H1 (cell line): ENCODE results near the gene PCDHGA3. TPM values are rescaled to one million over a fixed set of nuclear protein-coding genes. Genes with fewer than 3 reads are reported as not detected.

Experiments
- CTCF ChIA-PET: fragments of 300-600 bp; sonication (Branson Sonifier 250); formaldehyde crosslinking; loops from one replicate; lab custom pipeline; 2021; ENCODE audit not compliant: partially characterized antibody; lab: Charles Lee
- POLR2A ChIA-PET: fragments of 300-600 bp; sonication (Branson Sonifier 250); formaldehyde crosslinking; loops from one replicate; lab custom pipeline; 2021; ENCODE audit warnings: inconsistent platforms; ENCODE audit not compliant: partially characterized antibody; lab: Charles Lee
- DNase-seq, 2 experiments: peaks; one replicate each; pipeline versions ENCODE4 v3.0.0 to v3.0.0-alpha.2; 2010 to 2022; ENCODE audit warnings: low spot score in 2 of 2, low read depth in 1 of 2, mixed read lengths in 1 of 2
- FAIRE-seq: peaks from 2 replicates; lab custom pipeline; 2011; peaks lifted over from hg19 to GRCh38; lab: Jason Lieb, UNC
- H2AFZ ChIP-seq: 2 replicates; pipeline ENCODE4 v1.8.1; 2012; ENCODE audit warnings: low read length, inconsistent platforms
- H2AK5ac ChIP-seq: 2 replicates; pipeline ENCODE4 v1.6.1; 2013; ENCODE audit warnings: low read depth, low read length
- H2BK120ac ChIP-seq: replicated peaks from 2 replicates; pipeline ENCODE3; 2013; ENCODE audit warnings: low read depth, low read length, inconsistent platforms
- H2BK12ac ChIP-seq: 2 replicates; pipeline ENCODE4 v1.6.1; 2013; ENCODE audit warnings: low read depth, low read length
- H2BK15ac ChIP-seq: 2 replicates; pipeline ENCODE4 v1.6.1; 2013; ENCODE audit warnings: low read length
- H2BK20ac ChIP-seq: 2 replicates; pipeline ENCODE4 v1.6.1; 2013; ENCODE audit warnings: low read length
- H2BK5ac ChIP-seq: 2 replicates; pipeline ENCODE4 v1.6.1; 2013; ENCODE audit warnings: low read depth, low read length
- H3K14ac ChIP-seq: 2 replicates; pipeline ENCODE4 v1.6.1; 2013; ENCODE audit warnings: inconsistent platforms; ENCODE audit not compliant: insufficient read length
- H3K18ac ChIP-seq: 2 replicates; pipeline ENCODE4 v1.6.1; 2013; ENCODE audit warnings: low read length; ENCODE audit errors: extremely low read depth
- H3K23ac ChIP-seq: 2 replicates; pipeline ENCODE4 v1.6.1; 2013; ENCODE audit warnings: inconsistent platforms; ENCODE audit not compliant: insufficient read length
- H3K23me2 ChIP-seq: 2 replicates; pipeline ENCODE4 v1.6.1; 2013; ENCODE audit warnings: low read depth, low read length
- H3K27ac ChIP-seq: 2 replicates; pipeline ENCODE4 v1.6.1; 2011; ENCODE audit warnings: low read depth, low read length, inconsistent platforms
- H3K27me3 ChIP-seq, 4 experiments: replicated peaks in 1 of 4; 1 replicate in 1 of 4; 2 replicates in 3 of 4; pipeline versions ENCODE4 v1.6.1 to v1.8.1; 2011 to 2013; ENCODE audit warnings: low read length in 3 of 4, mild to moderate bottlenecking in 3 of 4, inconsistent platforms in 2 of 4, mixed read lengths in 2 of 4, moderate library complexity in 1 of 4; ENCODE audit not compliant: control insufficient read depth in 3 of 4, insufficient read depth in 3 of 4; ENCODE audit errors: extremely low read depth in 1 of 4
- H3K36me3 ChIP-seq, 4 experiments: 2 replicates each; pipeline versions ENCODE4 v1.6.1 to v1.8.1; 2011 to 2013; ENCODE audit warnings: mild to moderate bottlenecking in 4 of 4, low read length in 3 of 4, moderate library complexity in 2 of 4, control low read depth in 1 of 4, inconsistent platforms in 1 of 4; ENCODE audit not compliant: insufficient read depth in 4 of 4, control insufficient read depth in 2 of 4
- H3K4ac ChIP-seq: replicated peaks from 2 replicates; pipeline ENCODE3; 2013; ENCODE audit warnings: low read length, low read depth, mixed read lengths, inconsistent platforms; ENCODE audit not compliant: insufficient read length
- H3K4me1 ChIP-seq, 4 experiments: replicated peaks in 1 of 4; 1 replicate in 1 of 4; 2 replicates in 3 of 4; pipeline versions ENCODE4 v1.6.1 to v1.8.1; 2011 to 2013; ENCODE audit warnings: low read length in 3 of 4, inconsistent platforms in 2 of 4, mixed read lengths in 1 of 4; ENCODE audit not compliant: insufficient read depth in 4 of 4, control insufficient read depth in 3 of 4
- H3K4me2 ChIP-seq, 2 experiments: 2 replicates each; pipeline versions ENCODE4 v1.6.1 to v1.8.1; 2011 to 2013; ENCODE audit warnings: low read depth in 2 of 2, low read length in 2 of 2, control low read depth in 1 of 2, inconsistent platforms in 1 of 2, mild to moderate bottlenecking in 1 of 2; ENCODE audit not compliant: insufficient read depth in 1 of 2
- H3K4me3 ChIP-seq, 4 experiments: fragments of 200-600, 300-600 bp in 1 of 4; sonication (generic), shearing (Covaris generic), sonication (Bioruptor Twin) in 1 of 4; 2 replicates each; pipeline versions ENCODE4 v1.5.1 to v1.8.1; 2011 to 2016; ENCODE audit warnings: low read length in 4 of 4, low read depth in 3 of 4, control low read depth in 2 of 4, inconsistent platforms in 2 of 4, mild to moderate bottlenecking in 2 of 4, mixed read lengths in 1 of 4, moderate library complexity in 1 of 4; ENCODE audit not compliant: insufficient read depth in 2 of 4; ENCODE audit errors: extremely low read depth in 1 of 4
- H3K56ac ChIP-seq: replicated peaks from 2 replicates; pipeline ENCODE3; 2013; ENCODE audit warnings: low read depth, mild to moderate bottlenecking, mixed read lengths, low read length, inconsistent platforms; ENCODE audit not compliant: insufficient read length
- H3K79me1 ChIP-seq: 2 replicates; pipeline ENCODE4 v1.6.1; 2013; ENCODE audit warnings: low read depth, low read length, control low read depth
- H3K79me2 ChIP-seq, 2 experiments: 2 replicates each; pipeline versions ENCODE4 v1.6.1 to v1.8.1; 2012 to 2013; ENCODE audit warnings: low read length in 2 of 2, mild to moderate bottlenecking in 2 of 2, inconsistent platforms in 1 of 2; ENCODE audit not compliant: insufficient read depth in 2 of 2, control insufficient read depth in 1 of 2
- H3K9ac ChIP-seq, 4 experiments: replicated peaks in 1 of 4; 1 replicate in 1 of 4; 2 replicates in 3 of 4; pipeline versions ENCODE4 v1.6.1 to v1.8.1; 2011 to 2013; ENCODE audit warnings: low read depth in 3 of 4, low read length in 3 of 4, control low read depth in 2 of 4, mild to moderate bottlenecking in 2 of 4, moderate library complexity in 2 of 4, inconsistent platforms in 1 of 4; ENCODE audit errors: extremely low read depth in 1 of 4
- H3K9me3 ChIP-seq, 2 experiments: 2 replicates each; pipeline versions ENCODE4 v1.6.1 to v1.8.1; 2012 to 2013; ENCODE audit warnings: mild to moderate bottlenecking in 2 of 2, moderate library complexity in 2 of 2, control low read depth in 1 of 2, inconsistent platforms in 1 of 2, low read depth in 1 of 2, low read length in 1 of 2, mixed read lengths in 1 of 2; ENCODE audit not compliant: insufficient read depth in 2 of 2
- H4K20me1 ChIP-seq, 2 experiments: replicated peaks in 1 of 2; 2 replicates each; pipeline versions ENCODE3 to v1.8.1; 2011 to 2013; ENCODE audit warnings: inconsistent platforms in 2 of 2, low read length in 2 of 2, mild to moderate bottlenecking in 1 of 2; ENCODE audit not compliant: insufficient read depth in 2 of 2, control insufficient read depth in 1 of 2
- H4K5ac ChIP-seq: 2 replicates; pipeline ENCODE4 v1.6.1; 2013; ENCODE audit warnings: low read length, low read depth, mixed read lengths, inconsistent platforms; ENCODE audit not compliant: insufficient read length
- H4K8ac ChIP-seq: 2 replicates; pipeline ENCODE4 v1.8.0; 2013; ENCODE audit warnings: mild to moderate bottlenecking, moderate library complexity, low read length, inconsistent platforms; ENCODE audit not compliant: insufficient read depth; ENCODE audit errors: extremely low read depth
- H4K91ac ChIP-seq: replicated peaks from 2 replicates; pipeline ENCODE3; 2013; ENCODE audit warnings: low read length, mixed read lengths, inconsistent platforms; ENCODE audit not compliant: insufficient read length
- BCL11A ChIP-seq, 2 experiments: IDR thresholded peaks; one replicate each; pipeline ENCODE4 v1.6.1; 2011; ENCODE audit warnings: low read depth in 2 of 2, low read length in 2 of 2, mild to moderate bottlenecking in 2 of 2
- CHD2 ChIP-seq: IDR thresholded peaks from 2 replicates; pipeline ENCODE4 v1.6.1; 2012; ENCODE audit warnings: low read length, improper control_type of control experiment
- GABPA ChIP-seq: IDR thresholded peaks from 2 replicates; pipeline ENCODE4 v1.6.1; 2011; ENCODE audit warnings: mild to moderate bottlenecking, low read length, moderate library complexity, borderline replicate concordance; ENCODE audit not compliant: insufficient read depth
- GTF2F1 ChIP-seq: IDR thresholded peaks from 2 replicates; pipeline ENCODE4 v1.6.1; 2012; ENCODE audit warnings: low read depth, low read length, improper control_type of control experiment, borderline replicate concordance
- HDAC6 ChIP-seq: IDR thresholded peaks from one replicate; pipeline ENCODE4 v1.7.1; 2012; ENCODE audit warnings: low read depth, mild to moderate bottlenecking, inconsistent platforms, low read length, moderate library complexity
- PHF8 ChIP-seq: fragments of 200-600 bp; sonication (generic); conservative IDR thresholded peaks from 2 replicates; pipeline ENCODE4 v1.7.1; 2012; ENCODE audit warnings: low read depth, mild to moderate bottlenecking, inconsistent platforms, low read length, moderate library complexity
- POLR2A ChIP-seq, 2 experiments: IDR thresholded peaks; 1 replicate in 1 of 2; 2 replicates in 1 of 2; pipeline ENCODE4 v1.6.1; 2011; ENCODE audit warnings: low read depth in 2 of 2, low read length in 2 of 2, mild to moderate bottlenecking in 2 of 2; ENCODE audit errors: control extremely low read depth in 1 of 2
- POU5F1 ChIP-seq: IDR thresholded peaks from 2 replicates; pipeline ENCODE4 v1.6.1; 2011; ENCODE audit warnings: low read depth, mild to moderate bottlenecking, low read length, moderate library complexity
- RAD21 ChIP-seq, 2 experiments: IDR thresholded peaks in 1 of 2; conservative IDR thresholded peaks in 1 of 2; 2 replicates each; pipeline ENCODE4 v1.6.1; 2011; ENCODE audit warnings: low read depth in 2 of 2, low read length in 2 of 2, improper control_type of control experiment in 1 of 2, inconsistent platforms in 1 of 2, mild to moderate bottlenecking in 1 of 2, moderate library complexity in 1 of 2
- RXRA ChIP-seq: IDR thresholded peaks from 2 replicates; pipeline ENCODE4 v1.6.1; 2011; ENCODE audit warnings: low read depth, mild to moderate bottlenecking, low read length, moderate library complexity; ENCODE audit not compliant: insufficient read depth
- SIN3A ChIP-seq, 2 experiments: IDR thresholded peaks in 1 of 2; conservative IDR thresholded peaks in 1 of 2; 2 replicates each; pipeline ENCODE4 v1.6.1; 2011 to 2012; ENCODE audit warnings: low read length in 2 of 2, improper control_type of control experiment in 1 of 2, low read depth in 1 of 2, mild to moderate bottlenecking in 1 of 2
- TAF1 ChIP-seq: IDR thresholded peaks from 2 replicates; pipeline ENCODE4 v1.6.1; 2011; ENCODE audit warnings: mild to moderate bottlenecking, low read depth, low read length
- TAF7 ChIP-seq: optimal IDR thresholded peaks from 2 replicates; pipeline ENCODE3; 2011; ENCODE audit warnings: low read depth, mild to moderate bottlenecking, inconsistent platforms, low read length, moderate library complexity, borderline replicate concordance
- TCF12 ChIP-seq: IDR thresholded peaks from 2 replicates; pipeline ENCODE4 v1.6.1; 2011; ENCODE audit warnings: low read depth, mild to moderate bottlenecking, low read length
- WGBS, 2 experiments: shearing (Covaris generic) in 1 of 2; methylation state at CpG; one replicate each; pipeline versions ENCODE4 v1.1.6 to v1.1.7; 2013 to 2015; ENCODE audit warnings: low lambda C conversion rate in 2 of 2, mixed read lengths in 2 of 2, inconsistent platforms in 1 of 2, low coverage in 1 of 2, missing lambda C conversion rate in 1 of 2; ENCODE audit not compliant: insufficient replicate concordance in 2 of 2, insufficient coverage in 1 of 2, insufficient read length in 1 of 2; ENCODE audit errors: extremely low coverage in 1 of 2, missing lambda C conversion rate in 1 of 2; 5-methylcytosine and 5-hydroxymethylcytosine counted together
- polyA plus RNA-seq, 7 experiments: library from polyadenylated mRNA; depleted of rRNA in 3 of 7; stranded (reverse) in 5 of 7; unstranded in 2 of 7; fragments of >200 nt in 5 of 7; fragments of 200-250 nt in 2 of 7; gene quantifications; 1 replicate in 5 of 7; 2 replicates in 1 of 7; 4 replicates in 1 of 7; pipeline versions ENCODE4 v1.2.1 to v1.2.3, GENCODE V29; 2011 to 2013; ENCODE audit warnings: missing spikeins in 2 of 7, mixed read lengths in 2 of 7
- total RNA-seq: library from RNA; stranded (reverse); fragmentation: NEBNext Ultra II Directional; extraction: Animal tissue kit (Norgen Biotek cat#: 25700); gene quantifications from 2 replicates; pipeline ENCODE4 v1.2.1, GENCODE V29; 2021

PCDHGA3 gene
- total and polyA plus RNA-seq, 2 of the 8 experiments (the other 6 are each of a cell fraction or from before 2014, with no cell fraction given), result 0.15 to 0.39 TPM

DNA sequence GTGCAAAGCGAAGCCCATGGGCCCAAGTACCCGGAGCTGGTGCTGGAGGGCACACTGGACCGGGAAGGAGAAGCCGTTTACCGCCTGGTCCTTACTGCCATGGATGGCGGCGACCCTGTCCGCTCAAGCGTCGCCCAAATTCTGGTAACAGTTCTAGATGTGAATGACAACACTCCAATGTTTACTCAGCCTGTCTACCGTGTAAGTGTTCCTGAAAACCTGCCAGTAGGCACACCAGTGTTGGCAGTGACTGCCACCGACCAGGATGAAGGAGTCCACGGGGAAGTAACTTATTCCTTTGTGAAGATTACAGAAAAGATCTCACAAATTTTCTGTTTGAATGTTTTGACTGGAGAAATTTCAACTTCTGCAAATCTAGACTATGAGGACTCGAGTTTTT, 31.0 kb downstream of the PCDHGA3 start:
- CTCF ChIA-PET, result interaction anchor here (0.7 to 2.9 kb wide), 17 partner anchors 10 to 183 kb away, joined by 3 to 11 read pairs (median 4); partner anchors contain the start of genes PCDHGA10, PCDHGA5, PCDHGB2 and PCDHGB4
- no peak overlapping the region for H4K8ac ChIP-seq
- TF ChIP-seq BCL11A (IDR thresholded peaks at IDR 0.05; ENCODE audit: low read depth in 2 of 2, low read length in 2 of 2) (no peak), TCF12 (no peak), RAD21 (IDR thresholded peaks at IDR 0.05 in 1 of 2, conservative IDR thresholded peaks at IDR 0.05 in 1 of 2; ENCODE audit: low read depth in 2 of 2, low read length in 2 of 2) (no peak), GABPA (no peak), SIN3A (conservative IDR thresholded peaks at IDR 0.05 in 1 of 2, IDR thresholded peaks at IDR 0.05 in 1 of 2; ENCODE audit: low read depth in 1 of 2, low read length in 2 of 2) (no peak), POU5F1 (no peak), POLR2A (IDR thresholded peaks at IDR 0.05; ENCODE audit: control extremely low read depth in 1 of 2, low read depth in 2 of 2, low read length in 2 of 2) (no peak), CHD2 (no peak), TAF7 (no peak), RXRA (no peak), PHF8 (no peak), HDAC6 (no peak), GTF2F1 (no peak), TAF1 (no peak)

More for the DNA sequence above, 31.0 kb downstream of the PCDHGA3 start:
- H3K79me1 ChIP-seq, result no peaks in the 10 kb centered on the region
- H3K14ac ChIP-seq, result no peak overlapping the region
- H2BK15ac ChIP-seq, result no peak overlapping the region
- H3K23me2 ChIP-seq, result no peaks in the 10 kb centered on the region
- H2BK5ac ChIP-seq, result no peak overlapping the region
- H3K4me2 ChIP-seq, result no peak overlapping the region
- no peaks in the 10 kb centered on the region for H4K20me1 ChIP-seq
- no peak overlapping the region for H3K4ac ChIP-seq
- H3K79me2 ChIP-seq, result no peaks in the 10 kb centered on the region
- H3K4me1 ChIP-seq, result no peaks in the 10 kb centered on the region
- no peak overlapping the region for H3K27ac ChIP-seq
- H2BK120ac ChIP-seq, result no peak overlapping the region
- H3K9me3 ChIP-seq, result peaks cover 36 to 51% of the 10 kb centered on the region in 2 experiments; a peak in 3 of 4 replicates
- H2BK12ac ChIP-seq, result no peak overlapping the region
- POLR2A ChIA-PET, result interaction anchor here (1.3 kb wide), 1 partner anchor 16 kb away, joined by 3 read pairs; no protein-coding TSS in a partner anchor
- H2AFZ ChIP-seq, result no peak overlapping the region
- no peak overlapping the region for H3K18ac ChIP-seq
- FAIRE-seq (no peak), DNase-seq (no peak)
- H4K5ac ChIP-seq, result no peak overlapping the region
- no peak overlapping the region for H3K23ac ChIP-seq
- H4K91ac ChIP-seq, result no peak overlapping the region
- 93% methylated on average over 14 of the region's 14 CpGs; no CpG with 5 or more reads in 1 of the 2 experiments for WGBS, 2 experiments
- peaks cover 0 to 3% (median 0%) of the 10 kb centered on the region in 4 experiments; a peak in 2 of 8 replicates for H3K36me3 ChIP-seq
- H3K9ac ChIP-seq, result no peak overlapping the region
- H3K56ac ChIP-seq, result no peak overlapping the region
- H3K27me3 ChIP-seq, result no peaks in the 10 kb centered on the region
- H2BK20ac ChIP-seq, result no peak overlapping the region
- H3K4me3 ChIP-seq, result no peak overlapping the region
- H2AK5ac ChIP-seq, result no peak overlapping the region
